Skeletal muscle tissue (tissue), 4 donors: ENCODE data around the gene LRIT3. TPM values are rescaled to one million over a fixed set of nuclear protein-coding genes. Genes with fewer than 3 reads are reported as not detected.

Experiments
- H3K27ac ChIP-seq: one replicate; pipeline ENCODE4 v1.7.0; 2013; ENCODE audit warnings: mild to moderate bottlenecking, low read depth, low read length, inconsistent platforms
- H3K27me3 ChIP-seq, 3 donors: one replicate each; pipeline ENCODE4 v1.7.0; 2013; ENCODE audit warnings: low read length in 3 of 3; ENCODE audit not compliant: control insufficient read depth in 3 of 3, insufficient read depth in 3 of 3
- H3K36me3 ChIP-seq, 3 donors: one replicate each; pipeline ENCODE4 v1.7.0; 2013; ENCODE audit warnings: low read length in 3 of 3; ENCODE audit not compliant: control insufficient read depth in 3 of 3, insufficient read depth in 3 of 3
- H3K4me1 ChIP-seq, 3 donors: one replicate each; pipeline ENCODE4 v1.7.0; 2013; ENCODE audit warnings: low read length in 3 of 3, mild to moderate bottlenecking in 3 of 3; ENCODE audit not compliant: control insufficient read depth in 3 of 3, insufficient read depth in 3 of 3
- H3K4me3 ChIP-seq, 3 donors: one replicate each; pipeline ENCODE4 v1.7.0; 2013; ENCODE audit warnings: low read length in 3 of 3
- H3K9ac ChIP-seq, 3 donors: one replicate each; pipeline ENCODE4 v1.7.0; 2013; ENCODE audit warnings: low read length in 3 of 3, mild to moderate bottlenecking in 3 of 3, moderate library complexity in 2 of 3, low read depth in 1 of 3
- H3K9me3 ChIP-seq, 3 donors: one replicate each; pipeline ENCODE4 v1.7.0; 2013; ENCODE audit warnings: low read length in 3 of 3; ENCODE audit not compliant: control insufficient read depth in 3 of 3
- total RNA-seq: library from RNA; depleted of rRNA; stranded (reverse); fragments of >200 nt; gene quantifications from one replicate; pipeline ENCODE4 v1.2.3, GENCODE V29; 2014
- donor health status: Osteomylitis.

Gene LRIT3
- total RNA-seq, result under 0.01 TPM

GRCh38 chr4:109847896-109848442, at the start of gene LRIT3:
Gene LRIT3, plus strand, starts transcription at chr4:109848107. Its CDS starts 95 bp downstream, at chr4:109848202.
- Histone ChIP-seq H3K27ac (no peak within 1 kb of the TSS), H3K4me3 (no peak within 1 kb of the TSS), H3K27me3 (no peaks in the 10 kb centered on the region), H3K9ac (no peak within 1 kb of the TSS), H3K4me1 (no peaks in the 10 kb centered on the region), H3K36me3 (no peaks in the 10 kb centered on the region), H3K9me3 (no peaks in the 10 kb centered on the region)

- no peaks in the 10 kb centered on the region for H3K27me3 ChIP-seq
- no peak overlapping the region for H3K9ac ChIP-seq
- peaks cover 0 to 3% (median 0%) of the 10 kb centered on the region in 3 donors for H3K4me1 ChIP-seq
- no peaks in the 10 kb centered on the region for H3K36me3 ChIP-seq
- H3K27ac ChIP-seq, result no peak overlapping the region
- no peak overlapping the region for H3K4me3 ChIP-seq
- no peaks in the 10 kb centered on the region for H3K9me3 ChIP-seq
Observed at GRCh38 chr4:109798866-109799265, 49.0 kb upstream of the LRIT3 start.

GRCh38 chr4:109801099-109801789, 46.7 kb upstream of the LRIT3 start:
- Histone ChIP-seq H3K36me3 (no peaks in the 10 kb centered on the region), H3K27ac (no peak overlapping the region), H3K4me3 (peak overlapping the region in 2 of 3 donors; percentile 0 to 64), H3K4me1 (peaks cover 0 to 3% (median 0%) of the 10 kb centered on the region in 3 donors), H3K9ac (peak overlapping the region in 1 of 3 donors; percentile 36), H3K9me3 (no peaks in the 10 kb centered on the region), H3K27me3 (no peaks in the 10 kb centered on the region)

- Histone ChIP-seq H3K27me3 (no peaks in the 10 kb centered on the region), H3K4me1 (peaks cover 0 to 3% (median 0%) of the 10 kb centered on the region in 3 donors), H3K27ac (no peak within 1 kb of the TSS), H3K9me3 (no peaks in the 10 kb centered on the region), H3K4me3 (peak within 1 kb of the TSS in 2 of 3 donors; percentile 0 to 64), H3K36me3 (no peaks in the 10 kb centered on the region), H3K9ac (peak within 1 kb of the TSS in 1 of 3 donors; percentile 36)
Observed at GRCh38 chr4:109801895-109802319, 46.0 kb upstream of the LRIT3 start, which contains the start of gene CFI. Gene CFI, minus strand, starts transcription at chr4:109801999. Its CDS starts 28 bp downstream, at chr4:109801971.

GRCh38 chr4:109803924-109804571, 43.9 kb upstream of the LRIT3 start:
- H3K4me1 ChIP-seq, result peaks cover 0 to 3% (median 0%) of the 10 kb centered on the region in 3 donors
- H3K4me3 ChIP-seq, result no peak overlapping the region
- H3K9me3 ChIP-seq, result no peaks in the 10 kb centered on the region
- H3K27ac ChIP-seq, result no peak overlapping the region
- H3K27me3 ChIP-seq, result no peaks in the 10 kb centered on the region
- H3K36me3 ChIP-seq, result no peaks in the 10 kb centered on the region
- no peak overlapping the region for H3K9ac ChIP-seq

- H3K27me3 ChIP-seq, result no peaks in the 10 kb centered on the region
- H3K36me3 ChIP-seq, result no peaks in the 10 kb centered on the region
- no peak overlapping the region for H3K4me3 ChIP-seq
- H3K27ac ChIP-seq, result no peak overlapping the region
- H3K9me3 ChIP-seq, result no peaks in the 10 kb centered on the region
- peaks cover 0 to under 1% (median 0%) of the 10 kb centered on the region in 3 donors for H3K4me1 ChIP-seq
- no peak overlapping the region for H3K9ac ChIP-seq
Observed at GRCh38 chr4:109809655-109810054, 38.3 kb upstream of the LRIT3 start.

- Histone ChIP-seq H3K27ac (no peak overlapping the region), H3K36me3 (no peaks in the 10 kb centered on the region), H3K9ac (no peak overlapping the region), H3K4me3 (no peak overlapping the region), H3K4me1 (peaks cover 0 to 2% (median under 1%) of the 10 kb centered on the region in 3 donors), H3K9me3 (no peaks in the 10 kb centered on the region), H3K27me3 (no peaks in the 10 kb centered on the region)
Observed at GRCh38 chr4:109810552-109811387, 37.1 kb upstream of the LRIT3 start.

- Histone ChIP-seq H3K27me3 (no peaks in the 10 kb centered on the region), H3K9me3 (no peaks in the 10 kb centered on the region), H3K9ac (no peak overlapping the region), H3K4me1 (peaks cover 7 to 8% (median 8%) of the 10 kb centered on the region in 3 donors), H3K36me3 (no peaks in the 10 kb centered on the region), H3K4me3 (no peak overlapping the region), H3K27ac (no peak overlapping the region)
Observed at GRCh38 chr4:109811707-109812106, 36.2 kb upstream of the LRIT3 start.

GRCh38 chr4:109815151-109816081, 32.5 kb upstream of the LRIT3 start, which contains the start of gene GAR1:
Gene GAR1, plus strand, starts transcription at chr4:109815762. Its CDS starts 403 bp downstream, at chr4:109816165.
- Histone ChIP-seq H3K9me3 (no peaks in the 10 kb centered on the region), H3K4me3 (peak within 1 kb of the TSS; percentile 96 to 99 (median 98)), H3K27me3 (no peaks in the 10 kb centered on the region), H3K27ac (peak within 1 kb of the TSS; percentile 83), H3K9ac (peak within 1 kb of the TSS; percentile 77 to 88 (median 85)), H3K36me3 (peaks cover 0 to 11% (median 10%) of the 10 kb centered on the region in 3 donors), H3K4me1 (peaks cover 8 to 13% (median 11%) of the 10 kb centered on the region in 3 donors)
